GM10266 (cell line): Measurements from ENCODE around the gene PRKAG2.
"Not testable (repeated sequence)": the region's sequence is repeated elsewhere in the genome, so short reads cannot be mapped to it uniquely, and the experiment has no call there.

Experiments
- DNase-seq: peaks from one replicate; pipeline ENCODE4 v3.0.0; 2012; ENCODE audit errors: extremely low spot score
- TF ChIP-seq, protein P1 (sequence below): IDR thresholded peaks from 2 replicates; pipeline ENCODE4 v1.5.1; 2012; ENCODE audit warnings: mild to moderate bottlenecking, low read depth; ENCODE audit not compliant: control insufficient read depth, insufficient read depth; ENCODE audit errors: missing control alignments

PRKAG2 gene

DNA sequence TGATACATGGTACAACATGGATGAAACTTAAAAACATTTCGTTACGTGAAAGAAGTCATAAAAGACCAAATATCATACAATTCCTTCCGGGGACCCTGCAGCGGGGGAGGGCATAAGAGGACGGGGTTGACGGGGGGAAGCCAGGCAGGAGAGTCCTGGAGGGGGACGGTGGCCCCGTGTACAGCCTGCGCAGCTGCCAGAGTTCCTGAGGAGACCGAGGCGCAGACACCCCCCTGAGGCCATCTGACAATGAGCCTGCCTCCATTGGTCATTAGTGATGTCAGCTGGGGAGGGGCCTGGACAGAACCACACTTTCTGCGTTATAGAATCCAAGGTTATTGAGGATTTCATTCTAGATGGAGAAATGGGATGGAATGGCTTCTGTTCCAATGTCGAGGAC lies 47.2 kb downstream of the PRKAG2 start:
- DNase-seq: no peak
- TF ChIP-seq, protein P1, sequence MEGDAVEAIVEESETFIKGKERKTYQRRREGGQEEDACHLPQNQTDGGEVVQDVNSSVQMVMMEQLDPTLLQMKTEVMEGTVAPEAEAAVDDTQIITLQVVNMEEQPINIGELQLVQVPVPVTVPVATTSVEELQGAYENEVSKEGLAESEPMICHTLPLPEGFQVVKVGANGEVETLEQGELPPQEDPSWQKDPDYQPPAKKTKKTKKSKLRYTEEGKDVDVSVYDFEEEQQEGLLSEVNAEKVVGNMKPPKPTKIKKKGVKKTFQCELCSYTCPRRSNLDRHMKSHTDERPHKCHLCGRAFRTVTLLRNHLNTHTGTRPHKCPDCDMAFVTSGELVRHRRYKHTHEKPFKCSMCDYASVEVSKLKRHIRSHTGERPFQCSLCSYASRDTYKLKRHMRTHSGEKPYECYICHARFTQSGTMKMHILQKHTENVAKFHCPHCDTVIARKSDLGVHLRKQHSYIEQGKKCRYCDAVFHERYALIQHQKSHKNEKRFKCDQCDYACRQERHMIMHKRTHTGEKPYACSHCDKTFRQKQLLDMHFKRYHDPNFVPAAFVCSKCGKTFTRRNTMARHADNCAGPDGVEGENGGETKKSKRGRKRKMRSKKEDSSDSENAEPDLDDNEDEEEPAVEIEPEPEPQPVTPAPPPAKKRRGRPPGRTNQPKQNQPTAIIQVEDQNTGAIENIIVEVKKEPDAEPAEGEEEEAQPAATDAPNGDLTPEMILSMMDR: no peak

DNA sequence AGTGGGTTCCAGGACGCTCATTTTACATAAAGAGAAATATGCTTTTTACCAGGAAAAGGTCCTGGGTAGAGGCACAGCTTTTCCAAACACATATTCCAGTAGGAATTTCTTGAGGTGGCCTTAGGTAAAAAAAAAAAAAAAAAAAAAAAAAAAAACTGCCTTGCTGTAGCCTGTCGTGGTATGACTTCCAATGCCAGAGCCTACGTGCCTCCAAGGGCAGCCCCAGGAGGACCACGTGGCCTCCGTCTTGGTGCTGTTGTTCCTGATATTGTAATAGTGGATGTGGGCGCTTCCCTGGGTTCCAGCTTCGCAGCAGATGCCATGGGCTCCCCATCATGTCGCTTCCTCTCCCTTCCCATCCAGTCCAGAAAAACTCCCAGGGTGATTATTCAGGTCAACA lies 49.3 kb downstream of the PRKAG2 start:
- DNase-seq: no peak
- TF ChIP-seq, protein P1: no peak

DNA sequence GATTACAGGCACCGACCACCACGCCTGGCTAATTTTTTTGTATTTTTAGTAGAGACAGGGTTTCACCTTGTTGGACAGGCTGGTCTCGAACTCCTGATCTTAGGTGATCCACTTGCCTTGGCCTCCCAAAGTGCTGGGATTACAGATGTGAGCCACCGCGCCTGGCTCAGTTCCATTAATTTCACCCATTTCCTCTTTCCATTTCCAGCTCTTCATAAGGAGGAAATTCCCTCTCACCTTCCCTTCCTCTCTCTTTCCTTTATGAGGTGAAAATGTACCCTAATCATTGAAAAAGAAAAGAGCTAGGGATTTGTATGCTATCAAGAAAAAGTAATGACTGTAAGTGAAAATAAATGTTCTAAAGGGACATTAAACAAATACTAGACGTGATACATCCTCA lies 50.6 kb downstream of the PRKAG2 start:
- DNase-seq: not testable (repeated sequence)

DNA sequence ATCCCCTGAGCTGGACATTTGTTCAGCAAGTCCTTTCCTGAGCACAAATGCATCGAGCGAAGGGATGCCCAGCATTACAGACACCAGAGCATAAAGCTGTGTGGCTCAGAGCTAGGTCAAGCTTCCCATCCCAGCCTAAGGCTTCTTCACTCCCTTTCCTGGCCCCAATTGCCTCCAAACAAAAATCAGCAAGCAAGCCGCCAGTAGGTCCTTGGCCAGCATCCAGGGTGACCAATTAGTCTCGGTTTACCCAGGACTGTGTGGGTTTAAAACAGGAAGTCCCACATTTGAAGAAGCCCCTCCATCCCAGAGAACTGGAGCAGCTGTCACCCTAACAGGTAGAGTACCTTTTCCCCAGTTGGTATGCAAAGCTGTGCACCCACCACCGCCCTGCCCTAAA lies 51.2 kb downstream of the PRKAG2 start:
- DNase-seq: no peak
- TF ChIP-seq, protein P1: no peak

DNA sequence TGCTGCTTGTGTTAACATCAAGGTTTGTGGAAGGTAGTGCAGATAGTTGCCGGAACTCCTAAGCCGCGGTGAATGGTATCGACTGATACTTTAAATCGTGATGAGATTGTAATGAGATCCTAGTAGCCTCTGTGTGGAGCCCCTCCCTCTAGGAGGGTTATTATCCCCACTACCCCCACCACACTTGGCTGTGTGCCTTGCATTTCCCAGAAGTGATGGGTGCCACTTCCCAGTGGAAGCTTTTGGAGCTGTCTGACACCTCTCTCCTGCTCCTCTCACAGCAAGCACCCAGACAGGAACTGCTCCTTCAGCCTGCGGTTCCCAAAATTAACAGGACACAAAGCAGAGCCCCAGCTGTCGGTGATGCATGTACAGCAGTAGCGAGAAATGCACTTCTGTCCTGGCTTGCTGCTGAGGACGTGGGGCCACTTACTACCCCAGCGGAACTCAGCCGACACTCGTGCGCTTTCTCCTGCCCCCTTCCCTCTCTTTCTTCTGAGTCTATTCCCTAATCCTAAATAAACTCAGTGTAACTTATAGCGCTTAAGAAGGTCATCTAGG lies 52.5 kb downstream of the PRKAG2 start:
- TF ChIP-seq, protein P1: no peak
- no peak for DNase-seq

DNA sequence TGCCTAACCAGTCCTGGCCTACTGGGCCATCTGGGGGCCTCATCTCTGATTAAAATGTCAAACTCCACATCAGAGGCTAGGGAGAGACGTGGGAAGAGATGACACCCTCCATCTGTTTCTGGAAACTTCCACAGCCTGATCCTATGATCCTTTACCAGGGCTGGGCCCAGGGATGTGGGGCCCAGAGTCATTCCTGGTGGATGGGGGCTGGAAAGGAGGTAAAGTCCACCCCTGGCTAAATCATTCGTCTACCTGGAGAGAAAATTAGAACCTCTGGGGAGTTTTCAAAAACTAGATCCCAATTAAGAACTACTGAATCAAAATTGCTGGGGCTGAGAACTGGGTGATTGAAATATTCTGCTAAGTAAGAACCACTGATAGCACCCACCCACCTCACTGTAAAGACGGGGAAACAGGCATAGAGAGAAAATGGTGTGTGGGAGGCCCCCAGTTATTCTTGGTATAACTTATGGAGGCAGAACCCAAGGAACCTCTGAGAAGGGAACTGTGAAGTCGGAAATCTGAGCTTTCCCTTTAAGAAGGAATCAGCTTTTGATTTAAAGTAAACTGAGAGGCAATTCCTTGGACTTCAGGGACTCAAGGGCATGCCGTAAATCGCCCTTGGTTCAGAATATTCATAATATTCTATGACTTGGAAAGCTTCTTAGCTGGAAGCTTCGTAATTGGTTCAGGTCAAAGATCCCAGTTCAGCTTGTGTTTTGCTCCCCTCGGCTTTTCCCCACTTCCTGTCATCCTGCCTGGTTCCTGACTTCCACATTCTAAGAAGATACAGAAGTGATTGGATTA lies 53.1 kb downstream of the PRKAG2 start:
- no peak for DNase-seq
- TF ChIP-seq, protein P1: no peak

DNA sequence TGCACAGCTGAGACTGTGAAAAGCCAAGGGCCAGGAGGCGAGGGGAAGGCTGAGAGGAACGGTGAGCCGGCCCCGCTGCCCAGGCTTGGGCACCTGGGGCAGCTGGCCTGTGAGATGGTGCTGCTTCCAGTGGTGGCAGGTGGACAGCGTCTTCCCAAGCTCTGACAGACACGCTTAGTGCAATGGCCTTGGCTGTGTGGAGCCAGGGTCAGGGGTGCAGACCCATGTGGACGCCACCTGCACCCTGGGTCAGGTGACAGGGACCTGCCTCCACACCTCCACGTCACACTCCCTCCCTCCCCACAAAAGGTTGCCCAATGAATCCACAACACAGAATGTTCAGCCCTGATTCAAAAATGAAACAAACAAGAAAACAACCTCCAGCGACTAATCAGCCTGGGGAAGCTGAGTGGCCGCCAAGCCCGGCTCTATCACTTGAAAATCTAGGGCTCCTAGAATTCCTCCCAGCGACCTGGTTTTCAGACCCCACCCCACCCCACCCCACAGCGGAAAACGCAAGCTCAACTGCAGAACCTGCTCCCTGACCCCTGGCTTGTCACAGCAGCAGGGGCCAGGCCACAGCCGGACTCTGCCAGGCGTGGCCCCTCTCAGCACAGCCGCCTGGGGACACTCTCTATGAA lies 54.3 kb downstream of the PRKAG2 start:
- TF ChIP-seq, protein P1: no peak
- no peak for DNase-seq
